Measurements from ENCODE around the gene LINGO3. TPM values are rescaled to one million over a fixed set of nuclear protein-coding genes. Genes with fewer than 3 reads are reported as not detected.

LINGO3 gene
- total and polyA plus RNA-seq, 2 experiments from 2014 or later: 0.29 to 0.45 TPM

DNA sequence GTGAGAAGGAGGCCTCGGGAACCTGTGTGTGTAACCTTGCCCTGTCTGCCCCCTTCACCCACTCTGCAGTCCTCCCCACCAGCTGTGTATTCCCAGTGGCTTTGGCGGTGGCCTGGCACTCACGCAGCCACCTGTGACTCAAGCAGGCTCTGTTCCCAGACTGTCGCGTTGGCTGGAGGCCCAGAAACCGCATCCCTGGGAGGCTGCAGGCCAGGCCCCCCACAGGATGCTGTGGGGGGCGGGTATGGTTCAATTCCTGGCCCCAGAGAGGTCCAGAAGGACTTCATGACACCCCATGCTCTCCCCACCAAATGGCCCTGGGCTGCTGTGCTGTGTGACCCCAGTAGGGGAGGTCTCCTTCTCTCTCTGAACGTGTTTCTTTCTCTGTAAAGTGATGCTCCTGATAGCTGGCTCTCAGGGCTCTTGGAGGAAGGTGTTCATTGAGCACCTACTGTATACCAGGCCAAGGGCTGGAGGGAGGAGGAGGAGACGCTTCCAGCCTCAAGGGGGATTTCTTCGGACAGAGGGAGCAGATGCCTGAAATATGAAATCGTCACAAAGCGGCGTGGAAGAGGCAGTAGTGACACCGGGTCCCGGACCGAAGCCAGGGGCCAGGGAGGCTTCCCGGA, 1.9 kb upstream of the LINGO3 start:
- Histone ChIP-seq H3K4me1 (ENCODE audit: insufficient read depth) (no peaks in the 10 kb centered on the region), H3K4me2 (no peak overlapping the region), H3F3A (replicated peaks; ENCODE audit: low read depth) (no peaks in the 10 kb centered on the region), H3K4me3 (no peak overlapping the region), H3K27ac (ENCODE audit: low read depth) (no peak overlapping the region), H4K20me1 (replicated peaks; ENCODE audit: insufficient read depth) (no peaks in the 10 kb centered on the region), H3K9me2 (ENCODE audit: insufficient read depth) (no peaks in the 10 kb centered on the region), H3K79me2 (replicated peaks; ENCODE audit: insufficient read depth) (no peaks in the 10 kb centered on the region), H2AFZ (no peak overlapping the region), H3K27me3 (ENCODE audit: insufficient read depth) (peaks cover 35% of the 10 kb centered on the region), H3K36me3 (ENCODE audit: insufficient read depth) (no peaks in the 10 kb centered on the region)
- Mint-ChIP-seq H3K4me3 (no peak overlapping the region), H3K9me3 (no peaks in the 10 kb centered on the region; the same call in 2 of the 3 replicates), H3K27ac (no peak overlapping the region), H3K36me3 (ENCODE audit: low read depth) (no peaks in the 10 kb centered on the region), H3K4me1 (peaks cover 3% of the 10 kb centered on the region; the same call in 2 of the 3 replicates), H3K27me3 (ENCODE audit: insufficient read depth, low read depth, poor library complexity) (peaks cover 42% of the 10 kb centered on the region)
- TF ChIP-seq, protein P1, sequence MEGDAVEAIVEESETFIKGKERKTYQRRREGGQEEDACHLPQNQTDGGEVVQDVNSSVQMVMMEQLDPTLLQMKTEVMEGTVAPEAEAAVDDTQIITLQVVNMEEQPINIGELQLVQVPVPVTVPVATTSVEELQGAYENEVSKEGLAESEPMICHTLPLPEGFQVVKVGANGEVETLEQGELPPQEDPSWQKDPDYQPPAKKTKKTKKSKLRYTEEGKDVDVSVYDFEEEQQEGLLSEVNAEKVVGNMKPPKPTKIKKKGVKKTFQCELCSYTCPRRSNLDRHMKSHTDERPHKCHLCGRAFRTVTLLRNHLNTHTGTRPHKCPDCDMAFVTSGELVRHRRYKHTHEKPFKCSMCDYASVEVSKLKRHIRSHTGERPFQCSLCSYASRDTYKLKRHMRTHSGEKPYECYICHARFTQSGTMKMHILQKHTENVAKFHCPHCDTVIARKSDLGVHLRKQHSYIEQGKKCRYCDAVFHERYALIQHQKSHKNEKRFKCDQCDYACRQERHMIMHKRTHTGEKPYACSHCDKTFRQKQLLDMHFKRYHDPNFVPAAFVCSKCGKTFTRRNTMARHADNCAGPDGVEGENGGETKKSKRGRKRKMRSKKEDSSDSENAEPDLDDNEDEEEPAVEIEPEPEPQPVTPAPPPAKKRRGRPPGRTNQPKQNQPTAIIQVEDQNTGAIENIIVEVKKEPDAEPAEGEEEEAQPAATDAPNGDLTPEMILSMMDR (conservative IDR thresholded peaks at IDR 0.05; ENCODE audit: low read depth in 2 of 2): no peak
- TF ChIP-seq ZNF114 (CRISPR knock-in tag; IDR thresholded peaks at IDR 0.05) (no peak), ZNF331 (CRISPR knock-in tag; IDR thresholded peaks at IDR 0.05; ENCODE audit: low read depth) (no peak), STAT1 (IDR thresholded peaks at IDR 0.05; ENCODE audit: unreplicated experiment) (no peak), CREB1 (CRISPR knock-in tag; IDR thresholded peaks at IDR 0.05; ENCODE audit: low read depth) (no peak), EZH2 (IDR thresholded peaks at IDR 0.05; ENCODE audit: low read depth, unreplicated experiment) (no peak), NANOG (IDR thresholded peaks at IDR 0.05; ENCODE audit: borderline replicate concordance) (no peak)
- TF ChIP-seq, protein P2, sequence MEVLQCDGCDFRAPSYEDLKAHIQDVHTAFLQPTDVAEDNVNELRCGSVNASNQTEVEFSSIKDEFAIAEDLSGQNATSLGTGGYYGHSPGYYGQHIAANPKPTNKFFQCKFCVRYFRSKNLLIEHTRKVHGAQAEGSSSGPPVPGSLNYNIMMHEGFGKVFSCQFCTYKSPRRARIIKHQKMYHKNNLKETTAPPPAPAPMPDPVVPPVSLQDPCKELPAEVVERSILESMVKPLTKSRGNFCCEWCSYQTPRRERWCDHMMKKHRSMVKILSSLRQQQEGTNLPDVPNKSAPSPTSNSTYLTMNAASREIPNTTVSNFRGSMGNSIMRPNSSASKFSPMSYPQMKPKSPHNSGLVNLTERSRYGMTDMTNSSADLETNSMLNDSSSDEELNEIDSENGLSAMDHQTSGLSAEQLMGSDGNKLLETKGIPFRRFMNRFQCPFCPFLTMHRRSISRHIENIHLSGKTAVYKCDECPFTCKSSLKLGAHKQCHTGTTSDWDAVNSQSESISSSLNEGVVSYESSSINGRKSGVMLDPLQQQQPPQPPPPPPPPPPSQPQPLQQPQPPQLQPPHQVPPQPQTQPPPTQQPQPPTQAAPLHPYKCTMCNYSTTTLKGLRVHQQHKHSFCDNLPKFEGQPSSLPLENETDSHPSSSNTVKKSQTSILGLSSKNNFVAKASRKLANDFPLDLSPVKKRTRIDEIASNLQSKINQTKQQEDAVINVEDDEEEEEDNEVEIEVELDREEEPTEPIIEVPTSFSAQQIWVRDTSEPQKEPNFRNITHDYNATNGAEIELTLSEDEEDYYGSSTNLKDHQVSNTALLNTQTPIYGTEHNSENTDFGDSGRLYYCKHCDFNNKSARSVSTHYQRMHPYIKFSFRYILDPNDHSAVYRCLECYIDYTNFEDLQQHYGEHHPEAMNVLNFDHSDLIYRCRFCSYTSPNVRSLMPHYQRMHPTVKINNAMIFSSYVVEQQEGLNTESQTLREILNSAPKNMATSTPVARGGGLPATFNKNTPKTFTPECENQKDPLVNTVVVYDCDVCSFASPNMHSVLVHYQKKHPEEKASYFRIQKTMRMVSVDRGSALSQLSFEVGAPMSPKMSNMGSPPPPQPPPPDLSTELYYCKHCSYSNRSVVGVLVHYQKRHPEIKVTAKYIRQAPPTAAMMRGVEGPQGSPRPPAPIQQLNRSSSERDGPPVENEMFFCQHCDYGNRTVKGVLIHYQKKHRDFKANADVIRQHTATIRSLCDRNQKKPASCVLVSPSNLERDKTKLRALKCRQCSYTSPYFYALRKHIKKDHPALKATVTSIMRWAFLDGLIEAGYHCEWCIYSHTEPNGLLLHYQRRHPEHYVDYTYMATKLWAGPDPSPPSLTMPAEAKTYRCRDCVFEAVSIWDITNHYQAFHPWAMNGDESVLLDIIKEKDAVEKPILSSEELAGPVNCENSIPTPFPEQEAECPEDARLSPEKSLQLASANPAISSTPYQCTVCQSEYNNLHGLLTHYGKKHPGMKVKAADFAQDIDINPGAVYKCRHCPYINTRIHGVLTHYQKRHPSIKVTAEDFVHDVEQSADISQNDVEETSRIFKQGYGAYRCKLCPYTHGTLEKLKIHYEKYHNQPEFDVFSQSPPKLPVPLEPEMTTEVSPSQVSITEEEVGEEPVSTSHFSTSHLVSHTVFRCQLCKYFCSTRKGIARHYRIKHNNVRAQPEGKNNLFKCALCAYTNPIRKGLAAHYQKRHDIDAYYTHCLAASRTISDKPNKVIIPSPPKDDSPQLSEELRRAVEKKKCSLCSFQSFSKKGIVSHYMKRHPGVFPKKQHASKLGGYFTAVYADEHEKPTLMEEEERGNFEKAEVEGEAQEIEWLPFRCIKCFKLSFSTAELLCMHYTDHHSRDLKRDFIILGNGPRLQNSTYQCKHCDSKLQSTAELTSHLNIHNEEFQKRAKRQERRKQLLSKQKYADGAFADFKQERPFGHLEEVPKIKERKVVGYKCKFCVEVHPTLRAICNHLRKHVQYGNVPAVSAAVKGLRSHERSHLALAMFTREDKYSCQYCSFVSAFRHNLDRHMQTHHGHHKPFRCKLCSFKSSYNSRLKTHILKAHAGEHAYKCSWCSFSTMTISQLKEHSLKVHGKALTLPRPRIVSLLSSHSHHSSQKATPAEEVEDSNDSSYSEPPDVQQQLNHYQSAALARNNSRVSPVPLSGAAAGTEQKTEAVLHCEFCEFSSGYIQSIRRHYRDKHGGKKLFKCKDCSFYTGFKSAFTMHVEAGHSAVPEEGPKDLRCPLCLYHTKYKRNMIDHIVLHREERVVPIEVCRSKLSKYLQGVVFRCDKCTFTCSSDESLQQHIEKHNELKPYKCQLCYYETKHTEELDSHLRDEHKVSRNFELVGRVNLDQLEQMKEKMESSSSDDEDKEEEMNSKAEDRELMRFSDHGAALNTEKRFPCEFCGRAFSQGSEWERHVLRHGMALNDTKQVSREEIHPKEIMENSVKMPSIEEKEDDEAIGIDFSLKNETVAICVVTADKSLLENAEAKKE (CRISPR knock-in tag; IDR thresholded peaks at IDR 0.05): no peak
- DNase-seq (ENCODE audit: low spot score): no peak
- no peak for ATAC-seq

Measured in GM23338 (cell line).